ENCODE results near the gene LRP6.

Gene LRP6

GRCh38 chr12:12209675-12210074, 57.2 kb downstream of the LRP6 start:
- no peaks in the 10 kb centered on the region for H4K20me1 ChIP-seq (ENCODE audit: control insufficient read depth, insufficient read depth, low read depth, low read length)
- H3F3A ChIP-seq (ENCODE audit: control insufficient read depth, insufficient read depth): no peaks in the 10 kb centered on the region
- H3K36me3 ChIP-seq (ENCODE audit: control insufficient read depth, low read length): no peaks in the 10 kb centered on the region
- H3K4me3 ChIP-seq (ENCODE audit: low read length): no peak overlapping the region
- no peak for TF ChIP-seq EZH2phosphoT487 (IDR thresholded peaks at IDR 0.05; ENCODE audit: borderline replicate concordance, low read length)
- TF ChIP-seq, protein P1, sequence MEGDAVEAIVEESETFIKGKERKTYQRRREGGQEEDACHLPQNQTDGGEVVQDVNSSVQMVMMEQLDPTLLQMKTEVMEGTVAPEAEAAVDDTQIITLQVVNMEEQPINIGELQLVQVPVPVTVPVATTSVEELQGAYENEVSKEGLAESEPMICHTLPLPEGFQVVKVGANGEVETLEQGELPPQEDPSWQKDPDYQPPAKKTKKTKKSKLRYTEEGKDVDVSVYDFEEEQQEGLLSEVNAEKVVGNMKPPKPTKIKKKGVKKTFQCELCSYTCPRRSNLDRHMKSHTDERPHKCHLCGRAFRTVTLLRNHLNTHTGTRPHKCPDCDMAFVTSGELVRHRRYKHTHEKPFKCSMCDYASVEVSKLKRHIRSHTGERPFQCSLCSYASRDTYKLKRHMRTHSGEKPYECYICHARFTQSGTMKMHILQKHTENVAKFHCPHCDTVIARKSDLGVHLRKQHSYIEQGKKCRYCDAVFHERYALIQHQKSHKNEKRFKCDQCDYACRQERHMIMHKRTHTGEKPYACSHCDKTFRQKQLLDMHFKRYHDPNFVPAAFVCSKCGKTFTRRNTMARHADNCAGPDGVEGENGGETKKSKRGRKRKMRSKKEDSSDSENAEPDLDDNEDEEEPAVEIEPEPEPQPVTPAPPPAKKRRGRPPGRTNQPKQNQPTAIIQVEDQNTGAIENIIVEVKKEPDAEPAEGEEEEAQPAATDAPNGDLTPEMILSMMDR (IDR thresholded peaks at IDR 0.05; ENCODE audit: low read depth, low read length, poor library complexity, severe bottlenecking): no peak
- no peaks in the 10 kb centered on the region for H3K9me3 ChIP-seq (ENCODE audit: control insufficient read depth, insufficient read depth, low read length)
- H3K9me2 ChIP-seq (replicated peaks; ENCODE audit: control insufficient read depth, low read length): no peaks in the 10 kb centered on the region
- peaks cover 22% of the 10 kb centered on the region for H3K79me2 ChIP-seq (ENCODE audit: control insufficient read depth, low read length)
- H3K4me2 ChIP-seq (ENCODE audit: low read length): no peak overlapping the region
- H3K27ac ChIP-seq (ENCODE audit: low read depth, low read length): no peak overlapping the region
- H3K27me3 ChIP-seq (ENCODE audit: control insufficient read depth, low read length): no peaks in the 10 kb centered on the region
- peaks cover 3% of the 10 kb centered on the region for H3K4me1 ChIP-seq (ENCODE audit: control insufficient read depth, low read length)

GRCh38 chr12:12209043-12209442, 57.8 kb downstream of the LRP6 start:
- no peak overlapping the region for H3K4me2 ChIP-seq (ENCODE audit: low read length)
- H3K9me2 ChIP-seq (replicated peaks; ENCODE audit: control insufficient read depth, low read length): no peaks in the 10 kb centered on the region
- no peaks in the 10 kb centered on the region for H3K36me3 ChIP-seq (ENCODE audit: control insufficient read depth, low read length)
- H3K4me3 ChIP-seq (ENCODE audit: low read length): no peak overlapping the region
- TF ChIP-seq EZH2phosphoT487 (IDR thresholded peaks at IDR 0.05; ENCODE audit: borderline replicate concordance, low read length): no peak
- no peaks in the 10 kb centered on the region for H3K4me1 ChIP-seq (ENCODE audit: control insufficient read depth, low read length)
- no peaks in the 10 kb centered on the region for H3K27me3 ChIP-seq (ENCODE audit: control insufficient read depth, low read length)
- peaks cover 17% of the 10 kb centered on the region for H3K79me2 ChIP-seq (ENCODE audit: control insufficient read depth, low read length)
- H4K20me1 ChIP-seq (ENCODE audit: control insufficient read depth, insufficient read depth, low read depth, low read length): no peaks in the 10 kb centered on the region
- H3K9me3 ChIP-seq (ENCODE audit: control insufficient read depth, insufficient read depth, low read length): no peaks in the 10 kb centered on the region
- no peak overlapping the region for H3K27ac ChIP-seq (ENCODE audit: low read depth, low read length)
- H3F3A ChIP-seq (ENCODE audit: control insufficient read depth, insufficient read depth): no peaks in the 10 kb centered on the region

GRCh38 chr12:12207746-12208145, 59.1 kb downstream of the LRP6 start:
- H3K9me3 ChIP-seq (ENCODE audit: control insufficient read depth, insufficient read depth, low read length): no peaks in the 10 kb centered on the region
- H3F3A ChIP-seq (ENCODE audit: control insufficient read depth, insufficient read depth): no peaks in the 10 kb centered on the region
- no peaks in the 10 kb centered on the region for H3K9me2 ChIP-seq (replicated peaks; ENCODE audit: control insufficient read depth, low read length)
- H3K4me1 ChIP-seq (ENCODE audit: control insufficient read depth, low read length): no peaks in the 10 kb centered on the region
- H3K4me3 ChIP-seq (ENCODE audit: low read length): no peak overlapping the region
- no peak overlapping the region for H3K4me2 ChIP-seq (ENCODE audit: low read length)
- no peak overlapping the region for H3K27ac ChIP-seq (ENCODE audit: low read depth, low read length)
- H4K20me1 ChIP-seq (ENCODE audit: control insufficient read depth, insufficient read depth, low read depth, low read length): no peaks in the 10 kb centered on the region
- TF ChIP-seq, protein P1 (IDR thresholded peaks at IDR 0.05; ENCODE audit: low read depth, low read length, poor library complexity, severe bottlenecking): no peak
- H3K36me3 ChIP-seq (ENCODE audit: control insufficient read depth, low read length): peaks cover under 1% of the 10 kb centered on the region; the same call in 1 of the 2 replicates
- peaks cover 11% of the 10 kb centered on the region; the same call in 1 of the 2 replicates for H3K79me2 ChIP-seq (ENCODE audit: control insufficient read depth, low read length)
- H3K27me3 ChIP-seq (ENCODE audit: control insufficient read depth, low read length): no peaks in the 10 kb centered on the region

DNA sequence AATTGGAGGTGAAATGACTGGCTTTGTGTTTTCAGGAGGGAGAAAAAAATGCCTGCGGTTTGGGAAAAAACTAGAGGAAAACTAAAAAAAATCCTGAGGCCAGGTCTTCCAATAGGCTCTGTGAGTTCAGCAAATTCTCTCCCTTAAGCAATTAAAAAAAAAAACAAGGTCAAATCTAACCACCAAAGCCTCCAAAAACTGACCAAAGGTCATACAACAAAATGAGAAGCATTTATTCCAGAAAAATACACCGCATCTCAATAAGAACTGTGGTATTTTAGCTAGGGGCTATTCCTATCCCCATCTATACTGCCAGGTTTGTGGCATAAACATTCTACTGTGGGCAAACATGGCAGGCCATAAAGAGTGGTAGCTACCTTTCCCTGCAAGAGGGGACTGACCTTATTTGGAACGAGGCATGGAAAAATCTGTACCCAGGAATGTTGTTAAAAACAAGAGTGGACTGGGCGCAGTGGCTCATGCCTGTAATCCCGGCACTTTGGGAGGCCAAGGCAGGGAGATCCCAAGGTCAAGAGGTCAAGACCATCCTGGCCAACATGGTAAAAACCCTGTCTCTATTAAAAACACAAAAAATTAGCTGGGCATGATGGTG, 60.0 kb downstream of the LRP6 start:
- Histone ChIP-seq H3K9me3 (ENCODE audit: control insufficient read depth, insufficient read depth, low read length) (no peaks in the 10 kb centered on the region), H3K79me2 (ENCODE audit: control insufficient read depth, low read length) (peaks cover 7% of the 10 kb centered on the region; the same call in 1 of the 2 replicates)

More for the DNA sequence above, 60.0 kb downstream of the LRP6 start:
- no peaks in the 10 kb centered on the region for H3K4me1 ChIP-seq (ENCODE audit: control insufficient read depth, low read length)
- H4K20me1 ChIP-seq (ENCODE audit: control insufficient read depth, insufficient read depth, low read depth, low read length): no peaks in the 10 kb centered on the region
- H3K27ac ChIP-seq (ENCODE audit: low read depth, low read length): no peak overlapping the region
- H3K36me3 ChIP-seq (ENCODE audit: control insufficient read depth, low read length): peaks cover 6% of the 10 kb centered on the region
- H3K4me3 ChIP-seq (ENCODE audit: low read length): no peak overlapping the region
- H3K4me2 ChIP-seq (ENCODE audit: low read length): no peak overlapping the region
- no peaks in the 10 kb centered on the region for H3F3A ChIP-seq (ENCODE audit: control insufficient read depth, insufficient read depth)
- TF ChIP-seq EZH2phosphoT487 (IDR thresholded peaks at IDR 0.05; ENCODE audit: borderline replicate concordance, low read length): no peak
- TF ChIP-seq, protein P1 (IDR thresholded peaks at IDR 0.05; ENCODE audit: low read depth, low read length, poor library complexity, severe bottlenecking): no peak
- no peaks in the 10 kb centered on the region for H3K27me3 ChIP-seq (ENCODE audit: control insufficient read depth, low read length)
- H3K9me2 ChIP-seq (replicated peaks; ENCODE audit: control insufficient read depth, low read length): no peaks in the 10 kb centered on the region
